ENCODE measurements around the gene OR4S2.

Gene OR4S2

GRCh38 chr11:55658031-55658573 is 10.0 kb downstream of the OR4S2 start:
- H3K4me3 ChIP-seq (ENCODE audit: low read depth, low read length) = no peak overlapping the region
- no peaks in the 10 kb centered on the region for H3K36me3 ChIP-seq (replicated peaks)
- no peak overlapping the region for H3K27ac ChIP-seq
- DNase-seq = no peak
- in situ Hi-C loops (cut with HindIII; ENCODE audit: low pct_ligation_motif_present, low sequenced_read_pairs) = no loop called here
- no peaks in the 10 kb centered on the region for H3K27me3 ChIP-seq (replicated peaks)
- TF ChIP-seq, protein P1, sequence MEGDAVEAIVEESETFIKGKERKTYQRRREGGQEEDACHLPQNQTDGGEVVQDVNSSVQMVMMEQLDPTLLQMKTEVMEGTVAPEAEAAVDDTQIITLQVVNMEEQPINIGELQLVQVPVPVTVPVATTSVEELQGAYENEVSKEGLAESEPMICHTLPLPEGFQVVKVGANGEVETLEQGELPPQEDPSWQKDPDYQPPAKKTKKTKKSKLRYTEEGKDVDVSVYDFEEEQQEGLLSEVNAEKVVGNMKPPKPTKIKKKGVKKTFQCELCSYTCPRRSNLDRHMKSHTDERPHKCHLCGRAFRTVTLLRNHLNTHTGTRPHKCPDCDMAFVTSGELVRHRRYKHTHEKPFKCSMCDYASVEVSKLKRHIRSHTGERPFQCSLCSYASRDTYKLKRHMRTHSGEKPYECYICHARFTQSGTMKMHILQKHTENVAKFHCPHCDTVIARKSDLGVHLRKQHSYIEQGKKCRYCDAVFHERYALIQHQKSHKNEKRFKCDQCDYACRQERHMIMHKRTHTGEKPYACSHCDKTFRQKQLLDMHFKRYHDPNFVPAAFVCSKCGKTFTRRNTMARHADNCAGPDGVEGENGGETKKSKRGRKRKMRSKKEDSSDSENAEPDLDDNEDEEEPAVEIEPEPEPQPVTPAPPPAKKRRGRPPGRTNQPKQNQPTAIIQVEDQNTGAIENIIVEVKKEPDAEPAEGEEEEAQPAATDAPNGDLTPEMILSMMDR (IDR thresholded peaks at IDR 0.05; ENCODE audit: low read depth, low read length, missing control alignments) = no peak

DNA sequence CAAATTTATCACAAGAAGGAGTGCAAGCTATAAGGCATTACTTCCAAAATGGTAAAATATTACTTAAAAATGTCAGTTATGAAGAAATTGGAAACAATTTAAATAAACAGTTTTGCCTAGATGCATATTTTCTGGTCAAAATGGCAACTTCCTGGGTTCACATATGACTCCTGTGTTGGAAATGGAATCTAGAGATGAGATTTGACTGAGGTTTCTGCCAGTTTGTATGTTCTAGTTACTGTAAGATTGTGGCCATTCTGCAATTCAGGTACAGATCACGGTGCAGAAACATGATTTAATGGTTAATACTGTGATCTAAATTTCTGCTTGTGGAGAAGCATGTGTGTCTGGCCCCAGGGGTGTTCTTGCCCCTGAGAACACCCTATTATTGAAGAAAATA is 10.5 kb downstream of the OR4S2 start:
- in situ Hi-C loops (cut with HindIII; ENCODE audit: low pct_ligation_motif_present, low sequenced_read_pairs) = no loop called here
- Histone ChIP-seq H3K27ac (no peak overlapping the region), H3K4me3 (ENCODE audit: low read depth, low read length) (no peak overlapping the region), H3K27me3 (replicated peaks) (no peaks in the 10 kb centered on the region), H3K36me3 (replicated peaks) (no peaks in the 10 kb centered on the region)
- no peak for DNase-seq
- TF ChIP-seq, protein P1 (IDR thresholded peaks at IDR 0.05; ENCODE audit: low read depth, low read length, missing control alignments) = no peak

- Histone ChIP-seq H3K27me3 (replicated peaks) (no peaks in the 10 kb centered on the region), H3K36me3 (replicated peaks) (no peaks in the 10 kb centered on the region), H3K4me3 (ENCODE audit: low read depth, low read length) (no peak within 1 kb of the TSS), H3K27ac (no peak within 1 kb of the TSS)
- TF ChIP-seq, protein P1 (IDR thresholded peaks at IDR 0.05; ENCODE audit: low read depth, low read length, missing control alignments) = no peak
- no peak for DNase-seq
- in situ Hi-C loops (cut with HindIII; ENCODE audit: low pct_ligation_motif_present, low sequenced_read_pairs) = no loop called here
Observed at GRCh38 chr11:55661901-55662300, 13.8 kb downstream of the OR4S2 start, which contains the start of gene OR4C6. Gene OR4C6, plus strand, starts transcription at chr11:55662201. Its CDS starts 2,966 bp downstream, at chr11:55665167.

DNA sequence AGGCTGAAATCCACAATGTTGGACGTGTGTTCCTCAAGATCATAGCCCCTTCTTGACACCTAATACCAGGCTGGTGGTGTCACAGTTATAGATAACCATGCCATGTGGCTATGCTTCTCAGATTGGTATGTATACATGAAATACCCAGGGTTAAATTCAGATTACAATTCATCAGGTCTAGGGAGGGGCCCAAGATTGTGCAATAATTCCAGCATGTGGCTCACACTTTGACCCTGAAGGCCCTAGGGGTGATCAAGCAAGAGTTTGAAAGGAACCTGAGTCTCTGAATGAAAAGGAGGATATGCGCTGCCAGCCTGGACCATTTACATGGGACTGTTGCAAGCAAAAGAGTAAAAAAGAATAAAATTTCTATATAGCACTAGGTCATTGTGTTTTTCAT is 21.2 kb downstream of the OR4S2 start:
- no peak for DNase-seq
- Histone ChIP-seq H3K36me3 (replicated peaks) (no peaks in the 10 kb centered on the region), H3K27ac (no peak overlapping the region), H3K27me3 (replicated peaks) (no peaks in the 10 kb centered on the region), H3K4me3 (ENCODE audit: low read depth, low read length) (no peak overlapping the region)
- in situ Hi-C loops (cut with HindIII; ENCODE audit: low pct_ligation_motif_present, low sequenced_read_pairs) = no loop called here
- TF ChIP-seq, protein P1 (IDR thresholded peaks at IDR 0.05; ENCODE audit: low read depth, low read length, missing control alignments) = no peak

- DNase-seq = no peak
- Histone ChIP-seq H3K4me3 (ENCODE audit: low read depth, low read length) (no peak overlapping the region), H3K27ac (no peak overlapping the region), H3K27me3 (replicated peaks) (no peaks in the 10 kb centered on the region), H3K36me3 (replicated peaks) (no peaks in the 10 kb centered on the region)
- TF ChIP-seq, protein P1 (IDR thresholded peaks at IDR 0.05; ENCODE audit: low read depth, low read length, missing control alignments) = no peak
- in situ Hi-C loops (cut with HindIII; ENCODE audit: low pct_ligation_motif_present, low sequenced_read_pairs) = no loop called here
Observed at GRCh38 chr11:55673860-55674259, 25.7 kb downstream of the OR4S2 start.

GRCh38 chr11:55697817-55698216 is 49.7 kb downstream of the OR4S2 start:
- H3K36me3 ChIP-seq (replicated peaks) = no peaks in the 10 kb centered on the region
- in situ Hi-C loops (cut with HindIII; ENCODE audit: low pct_ligation_motif_present, low sequenced_read_pairs) = no loop called here
- no peaks in the 10 kb centered on the region for H3K27me3 ChIP-seq (replicated peaks)
- H3K4me3 ChIP-seq (ENCODE audit: low read depth, low read length) = no peak overlapping the region
- TF ChIP-seq, protein P1 (IDR thresholded peaks at IDR 0.05; ENCODE audit: low read depth, low read length, missing control alignments) = no peak
- DNase-seq = no peak
- H3K27ac ChIP-seq = no peak overlapping the region
